H1 (cell line): ENCODE measurements around the gene FUT6. TPM values are rescaled to one million over a fixed set of nuclear protein-coding genes. Genes with fewer than 3 reads are reported as not detected.

Experiments used
- ATF3 ChIP-seq: IDR thresholded peaks from 2 replicates; pipeline ENCODE4 v1.6.1; 2011; ENCODE audit warnings: low read depth, mild to moderate bottlenecking, low read length; ENCODE audit not compliant: insufficient read depth
- CHD7 ChIP-seq: fragments of 300-600 bp; sonication (generic); IDR thresholded peaks from 2 replicates; pipeline ENCODE4 v1.7.1; 2012; ENCODE audit warnings: low read length, moderate library complexity, mild to moderate bottlenecking, inconsistent platforms; ENCODE audit not compliant: insufficient replicate concordance
- KDM4A ChIP-seq: IDR thresholded peaks from one replicate; pipeline ENCODE4 v1.7.1; 2012; ENCODE audit warnings: low read depth, mild to moderate bottlenecking, moderate library complexity, low read length, inconsistent platforms; ENCODE audit not compliant: severe bottlenecking
- MAFK ChIP-seq: IDR thresholded peaks from 2 replicates; pipeline ENCODE4 v1.6.1; 2012; ENCODE audit warnings: low read depth, mild to moderate bottlenecking, improper control_type of control experiment, low read length
- SP4 ChIP-seq: IDR thresholded peaks from 2 replicates; pipeline ENCODE4 v1.6.1; 2012; ENCODE audit warnings: low read length, inconsistent platforms
- polyA plus RNA-seq, 7 experiments: library from polyadenylated mRNA; depleted of rRNA in 3 of 7; stranded (reverse) in 5 of 7; unstranded in 2 of 7; fragments of >200 nt in 5 of 7; fragments of 200-250 nt in 2 of 7; gene quantifications; 1 replicate in 5 of 7; 2 replicates in 1 of 7; 4 replicates in 1 of 7; pipeline versions ENCODE4 v1.2.1 to v1.2.3, GENCODE V29; 2011 to 2013; ENCODE audit warnings: missing spikeins in 2 of 7, mixed read lengths in 2 of 7
- total RNA-seq: library from RNA; stranded (reverse); fragmentation: NEBNext Ultra II Directional; extraction: Animal tissue kit (Norgen Biotek cat#: 25700); gene quantifications from 2 replicates; pipeline ENCODE4 v1.2.1, GENCODE V29; 2021

FUT6 gene
- total and polyA plus RNA-seq, 2 of the 8 experiments (the other 6 are each of a cell fraction or from before 2014, with no cell fraction given), result not detected

GRCh38 chr19:5823579-5824281 is 15.8 kb downstream of the FUT6 start (continued):
- TF ChIP-seq CHD7 (no peak), KDM4A (no peak), SP4 (no peak), MAFK (no peak), ATF3 (no peak)
